Measurements from ENCODE around the gene FOXD4L1. TPM values are rescaled to one million over a fixed set of nuclear protein-coding genes. Genes with fewer than 3 reads are reported as not detected.
"Not testable (repeated sequence)": the region's sequence is repeated elsewhere in the genome, so short reads cannot be mapped to it uniquely, and the experiment has no call there.

Gene FOXD4L1
- total RNA-seq, result under 1 TPM in 1 of 2 donors, not detected in 1; 0.34 TPM
- polyA plus RNA-seq, result under 1 TPM; 0.03 to 0.28 TPM
- long read RNA-seq, donor 1, result 0 reads
- long read RNA-seq, donor 2, result 0 reads
- long read RNA-seq, donor 3, result 0 reads
- long read RNA-seq, donor 4, result 0 reads
- long read RNA-seq, donor 5, partial matches to known transcripts, result 0 of 1 reads
- long read RNA-seq, donor 5, other reads (novel, unspliced or antisense), result 0 of 1 reads

DNA sequence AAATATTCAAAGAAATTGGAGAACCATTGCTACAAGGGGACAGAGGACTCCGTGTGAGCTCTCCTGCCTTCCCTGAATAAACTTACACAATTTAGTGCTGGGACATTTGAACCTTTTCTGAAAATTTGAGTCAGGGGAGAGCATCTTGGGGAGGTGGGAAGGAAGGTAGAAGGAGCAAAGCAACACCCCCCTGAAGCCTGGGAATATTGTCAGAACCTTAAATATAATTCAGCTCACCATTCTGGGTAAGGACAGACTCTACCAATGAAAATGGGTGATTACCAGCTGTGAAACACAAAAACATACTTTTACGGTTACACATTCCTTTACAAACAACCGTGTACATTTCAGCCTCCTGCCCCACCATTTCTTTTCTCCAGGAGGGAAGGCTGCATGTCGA is at the start of gene FOXD4L1:
Gene FOXD4L1, plus strand, starts transcription at position 301 of the 400 bp plus-strand sequence. CDS start 592 bp downstream, outside the sequence.
- H3K27me3 ChIP-seq (ENCODE audit: control insufficient read depth in 3 of 3, insufficient read depth in 3 of 3, low read length in 2 of 3), result peaks cover 0 to 13% (median 4%) of the 10 kb centered on the region in 3 donors
- not testable (repeated sequence) for DNase-seq; H3K9me3 ChIP-seq (ENCODE audit: control insufficient read depth in 4 of 4, insufficient read depth in 3 of 4, low read length in 3 of 4); H3K4me1 ChIP-seq (ENCODE audit: control insufficient read depth in 5 of 5, insufficient read depth in 5 of 5, low read length in 5 of 5); ATAC-seq (ENCODE audit: insufficient read depth, low FRiP score); H3K9ac ChIP-seq (ENCODE audit: insufficient read depth in 1 of 2, low read length in 2 of 2); H3K27ac ChIP-seq (ENCODE audit: low read depth in 1 of 2, low read length in 1 of 2); H3K36me3 ChIP-seq (ENCODE audit: control insufficient read depth in 4 of 4, insufficient read depth in 4 of 4, low read length in 4 of 4); H3K4me3 ChIP-seq
- WGBS, 2 donors, result 71% methylated on average over 1 to 3 of the region's 4 CpGs

DNA sequence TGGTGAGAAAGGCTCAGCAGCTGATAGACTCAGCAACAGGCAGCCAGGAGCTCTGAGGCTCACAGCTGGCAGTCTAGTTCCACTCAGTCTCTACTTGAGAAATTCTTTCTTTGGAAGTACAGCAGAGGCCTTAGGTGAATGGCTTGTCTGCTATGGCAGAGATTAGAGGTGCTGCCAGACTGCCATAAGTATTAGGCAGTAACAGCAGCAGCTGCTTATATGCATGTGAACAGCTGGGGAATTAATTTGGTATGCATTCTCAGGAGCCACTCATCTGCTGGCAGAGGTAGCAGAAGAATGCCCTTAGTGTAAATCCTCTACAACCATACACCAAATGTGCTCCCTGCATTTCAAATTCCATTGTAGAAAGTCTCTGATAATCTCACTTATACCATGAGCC is 32.7 kb upstream of the FOXD4L1 start:
- H3K9me3 ChIP-seq (ENCODE audit: control insufficient read depth in 4 of 4, insufficient read depth in 3 of 4, low read length in 3 of 4); ATAC-seq (ENCODE audit: insufficient read depth, low FRiP score); H3K4me3 ChIP-seq; H3K36me3 ChIP-seq (ENCODE audit: control insufficient read depth in 4 of 4, insufficient read depth in 4 of 4, low read length in 4 of 4); H3K27ac ChIP-seq (ENCODE audit: low read depth in 1 of 2, low read length in 1 of 2); H3K27me3 ChIP-seq (ENCODE audit: control insufficient read depth in 3 of 3, insufficient read depth in 3 of 3, low read length in 2 of 3); H3K9ac ChIP-seq (ENCODE audit: insufficient read depth in 1 of 2, low read length in 2 of 2); H3K4me1 ChIP-seq (ENCODE audit: control insufficient read depth in 5 of 5, insufficient read depth in 5 of 5, low read length in 5 of 5): not testable (repeated sequence)
- peak in 1 of 3 donors; percentile 10 for DNase-seq

DNA sequence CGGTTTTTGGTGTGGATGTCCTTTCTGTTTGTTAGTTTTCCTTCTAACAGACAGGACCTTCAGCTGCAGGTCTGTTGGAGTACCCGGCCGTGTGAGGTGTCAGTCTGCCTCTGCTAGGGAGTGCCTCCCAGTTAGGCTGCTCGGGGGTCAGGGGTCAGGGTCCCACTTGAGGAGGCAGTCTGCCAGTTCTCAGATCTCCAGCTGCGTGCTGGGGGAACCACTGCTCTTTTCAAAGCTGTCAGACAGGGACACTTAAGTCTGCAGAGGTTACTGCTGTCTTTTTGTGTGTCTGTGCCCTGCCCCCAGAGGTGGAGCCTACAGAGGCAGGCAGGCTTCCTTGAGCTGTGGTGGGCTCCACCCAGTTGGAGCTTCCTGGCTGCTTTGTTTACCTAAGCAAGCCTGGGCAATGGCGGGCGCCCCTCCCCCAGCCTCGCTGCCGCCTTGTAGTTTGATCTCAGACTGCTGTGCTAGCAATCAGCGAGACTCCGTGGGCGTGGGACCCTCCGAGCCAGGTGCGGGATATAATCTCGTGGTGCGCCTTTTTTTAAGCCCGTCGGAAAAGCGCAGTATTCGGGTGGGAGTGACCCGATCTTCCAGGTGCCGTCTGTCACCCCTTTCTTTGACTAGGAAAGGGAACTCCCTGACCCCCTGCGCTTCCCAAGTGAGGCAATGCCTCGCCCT is 21.6 kb upstream of the FOXD4L1 start:
- not testable (repeated sequence) for H3K27me3 ChIP-seq (ENCODE audit: control insufficient read depth in 3 of 3, insufficient read depth in 3 of 3, low read length in 2 of 3); H3K36me3 ChIP-seq (ENCODE audit: control insufficient read depth in 4 of 4, insufficient read depth in 4 of 4, low read length in 4 of 4); DNase-seq; H3K9me3 ChIP-seq (ENCODE audit: control insufficient read depth in 4 of 4, insufficient read depth in 3 of 4, low read length in 3 of 4); ATAC-seq (ENCODE audit: insufficient read depth, low FRiP score); H3K27ac ChIP-seq (ENCODE audit: low read depth in 1 of 2, low read length in 1 of 2); H3K4me1 ChIP-seq (ENCODE audit: control insufficient read depth in 5 of 5, insufficient read depth in 5 of 5, low read length in 5 of 5); H3K4me3 ChIP-seq; H3K9ac ChIP-seq (ENCODE audit: insufficient read depth in 1 of 2, low read length in 2 of 2)
- WGBS, 2 donors, result 95 to 97% methylated on average over 14 to 18 of the region's 24 CpGs

DNA sequence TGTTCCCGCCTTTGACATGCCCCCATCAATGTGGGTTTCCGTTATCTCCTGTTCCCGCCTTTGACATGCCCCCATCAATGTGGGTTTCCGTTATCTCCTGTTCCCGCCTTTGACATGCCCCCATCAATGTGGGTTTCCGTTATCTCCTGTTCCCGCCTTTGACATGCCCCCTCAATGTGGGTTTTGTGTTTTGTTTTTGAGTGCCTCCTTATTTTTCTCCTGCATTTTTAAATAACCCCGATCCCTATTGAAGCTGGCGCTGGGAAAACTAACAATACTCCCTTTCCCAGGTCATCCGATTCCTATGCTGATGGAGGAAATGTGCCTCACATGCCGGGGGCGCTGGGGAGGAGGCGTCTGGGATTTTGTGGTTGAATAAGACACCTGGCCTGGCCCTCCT is 1.9 kb upstream of the FOXD4L1 start:
- not testable (repeated sequence) for H3K9me3 ChIP-seq (ENCODE audit: control insufficient read depth in 4 of 4, insufficient read depth in 3 of 4, low read length in 3 of 4); H3K27me3 ChIP-seq (ENCODE audit: control insufficient read depth in 3 of 3, insufficient read depth in 3 of 3, low read length in 2 of 3); H3K4me1 ChIP-seq (ENCODE audit: control insufficient read depth in 5 of 5, insufficient read depth in 5 of 5, low read length in 5 of 5); H3K9ac ChIP-seq (ENCODE audit: insufficient read depth in 1 of 2, low read length in 2 of 2); H3K4me3 ChIP-seq; H3K27ac ChIP-seq (ENCODE audit: low read depth in 1 of 2, low read length in 1 of 2); H3K36me3 ChIP-seq (ENCODE audit: control insufficient read depth in 4 of 4, insufficient read depth in 4 of 4, low read length in 4 of 4); ATAC-seq (ENCODE audit: insufficient read depth, low FRiP score); DNase-seq
- 95% methylated on average over 13 of the region's 13 CpGs; no CpG with 5 or more reads in 1 of the 2 donors for WGBS, 2 donors

DNA sequence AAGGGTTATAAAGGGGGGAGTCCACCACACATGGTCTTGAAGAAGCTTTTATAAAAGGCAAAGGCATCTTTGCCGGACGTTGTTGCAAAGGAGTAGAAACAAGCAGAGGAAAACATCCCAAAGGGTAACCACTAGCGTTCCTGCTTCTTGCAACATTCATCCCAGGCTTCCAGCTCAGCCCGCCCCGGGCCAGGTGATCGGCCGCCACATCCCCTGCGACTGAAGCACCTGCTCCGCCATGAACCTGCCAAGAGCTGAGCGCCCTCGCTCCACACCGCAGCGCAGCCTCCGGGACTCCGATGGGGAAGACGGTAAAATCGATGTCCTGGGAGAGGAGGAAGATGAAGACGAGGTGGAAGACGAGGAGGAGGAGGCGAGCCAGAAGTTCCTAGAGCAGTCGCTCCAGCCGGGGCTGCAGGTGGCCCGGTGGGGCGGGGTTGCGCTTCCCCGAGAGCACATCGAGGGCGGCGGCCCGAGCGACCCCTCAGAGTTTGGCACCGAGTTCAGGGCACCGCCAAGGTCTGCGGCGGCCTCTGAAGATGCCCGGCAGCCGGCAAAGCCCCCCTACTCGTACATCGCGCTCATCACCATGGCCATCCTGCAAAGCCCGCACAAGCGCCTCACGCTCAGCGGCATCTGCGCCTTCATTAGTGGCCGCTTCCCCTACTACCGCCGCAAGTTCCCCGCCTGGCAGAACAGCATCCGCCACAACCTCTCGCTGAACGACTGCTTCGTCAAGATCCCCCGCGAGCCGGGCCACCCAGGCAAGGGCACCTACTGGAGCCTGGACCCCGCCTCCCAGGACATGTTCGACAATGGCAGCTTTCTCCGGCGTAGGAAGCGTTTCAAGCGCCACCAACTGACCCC is 787 bp downstream of the FOXD4L1 start:
- not testable (repeated sequence) for H3K27ac ChIP-seq (ENCODE audit: low read depth in 1 of 2, low read length in 1 of 2); ATAC-seq (ENCODE audit: insufficient read depth, low FRiP score); H3K4me3 ChIP-seq; H3K9ac ChIP-seq (ENCODE audit: insufficient read depth in 1 of 2, low read length in 2 of 2); H3K9me3 ChIP-seq (ENCODE audit: control insufficient read depth in 4 of 4, insufficient read depth in 3 of 4, low read length in 3 of 4); H3K36me3 ChIP-seq (ENCODE audit: control insufficient read depth in 4 of 4, insufficient read depth in 4 of 4, low read length in 4 of 4)
- DNase-seq, result peak in 1 of 3 donors; percentile 18
- WGBS, 2 donors, result 4 to 9% methylated on average over 10 to 61 of the region's 62 CpGs
- Histone ChIP-seq H3K27me3 (ENCODE audit: control insufficient read depth in 3 of 3, insufficient read depth in 3 of 3, low read length in 2 of 3) (peaks cover 0 to 16% (median 6%) of the 10 kb centered on the region in 3 donors), H3K4me1 (ENCODE audit: control insufficient read depth in 5 of 5, insufficient read depth in 5 of 5, low read length in 5 of 5) (peaks cover 0 to 12% (median 0%) of the 10 kb centered on the region in 5 donors)

DNA sequence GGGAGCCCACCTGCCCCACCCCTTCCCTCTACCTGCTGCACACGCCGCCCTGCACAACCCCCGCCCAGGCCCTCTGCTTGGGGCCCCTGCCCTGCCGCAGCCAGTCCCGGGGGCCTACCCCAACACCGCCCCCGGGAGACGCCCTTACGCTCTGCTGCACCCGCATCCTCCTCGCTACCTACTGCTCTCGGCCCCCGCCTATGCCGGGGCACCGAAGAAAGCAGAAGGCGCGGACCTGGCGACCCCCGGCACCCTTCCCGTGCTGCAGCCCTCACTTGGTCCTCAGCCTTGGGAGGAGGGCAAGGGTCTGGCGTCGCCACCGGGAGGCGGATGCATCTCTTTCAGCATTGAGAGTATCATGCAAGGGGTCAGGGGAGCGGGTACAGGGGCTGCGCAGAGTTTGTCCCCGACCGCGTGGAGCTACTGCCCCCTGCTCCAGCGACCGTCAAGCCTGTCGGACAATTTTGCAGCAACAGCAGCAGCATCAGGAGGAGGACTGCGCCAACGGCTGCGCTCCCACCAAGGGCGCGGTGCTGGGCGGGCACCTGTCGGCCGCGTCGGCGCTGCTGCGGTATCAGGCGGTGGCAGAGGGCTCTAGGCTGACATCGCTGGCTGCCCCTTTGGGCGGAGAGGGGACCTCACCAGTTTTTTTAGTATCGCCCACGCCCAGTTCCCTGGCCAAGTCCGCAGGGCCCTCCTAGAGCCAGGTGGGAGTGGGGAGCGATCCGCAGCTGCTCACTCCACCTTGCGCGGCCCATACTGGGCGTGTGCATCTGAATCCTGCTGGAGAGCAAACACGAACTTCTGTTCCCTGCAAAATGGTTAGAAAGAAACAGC is 1.6 kb downstream of the FOXD4L1 start:
- H3K9me3 ChIP-seq (ENCODE audit: control insufficient read depth in 4 of 4, insufficient read depth in 3 of 4, low read length in 3 of 4); H3K9ac ChIP-seq (ENCODE audit: insufficient read depth in 1 of 2, low read length in 2 of 2); H3K4me3 ChIP-seq; DNase-seq; H3K36me3 ChIP-seq (ENCODE audit: control insufficient read depth in 4 of 4, insufficient read depth in 4 of 4, low read length in 4 of 4); H3K27ac ChIP-seq (ENCODE audit: low read depth in 1 of 2, low read length in 1 of 2); ATAC-seq (ENCODE audit: insufficient read depth, low FRiP score): not testable (repeated sequence)
- 0 to 7% methylated on average over 8 to 52 of the region's 56 CpGs for WGBS, 2 donors
- Histone ChIP-seq H3K4me1 (ENCODE audit: control insufficient read depth in 5 of 5, insufficient read depth in 5 of 5, low read length in 5 of 5) (peaks cover 0 to 12% (median 0%) of the 10 kb centered on the region in 5 donors), H3K27me3 (ENCODE audit: control insufficient read depth in 3 of 3, insufficient read depth in 3 of 3, low read length in 2 of 3) (peaks cover 0 to 20% (median 9%) of the 10 kb centered on the region in 3 donors)

DNA sequence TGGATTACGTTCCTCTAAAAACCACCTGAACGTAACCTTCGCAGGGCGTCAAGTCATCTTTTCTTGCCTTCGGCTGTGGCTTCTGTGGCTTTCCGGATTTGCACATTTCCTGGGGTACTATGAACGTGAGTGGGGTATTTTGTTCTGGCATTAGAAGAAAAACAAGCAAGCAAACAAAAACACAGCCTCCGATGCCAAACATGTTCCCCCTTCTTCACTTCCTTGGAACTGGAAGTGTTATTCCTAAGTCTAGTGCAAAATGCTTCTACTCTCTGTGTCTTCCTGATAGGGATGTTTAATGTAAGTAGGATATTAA is 2.2 kb downstream of the FOXD4L1 start:
- peaks cover 0 to 12% (median 0%) of the 10 kb centered on the region in 5 donors for H3K4me1 ChIP-seq (ENCODE audit: control insufficient read depth in 5 of 5, insufficient read depth in 5 of 5, low read length in 5 of 5)
- not testable (repeated sequence) for ATAC-seq (ENCODE audit: insufficient read depth, low FRiP score); H3K27ac ChIP-seq (ENCODE audit: low read depth in 1 of 2, low read length in 1 of 2); H3K36me3 ChIP-seq (ENCODE audit: control insufficient read depth in 4 of 4, insufficient read depth in 4 of 4, low read length in 4 of 4); H3K9me3 ChIP-seq (ENCODE audit: control insufficient read depth in 4 of 4, insufficient read depth in 3 of 4, low read length in 3 of 4); H3K4me3 ChIP-seq; H3K9ac ChIP-seq (ENCODE audit: insufficient read depth in 1 of 2, low read length in 2 of 2)
- WGBS, 2 donors, result 21 to 36% methylated on average over 2 to 8 of the region's 8 CpGs
- DNase-seq, result peak in 1 of 3 donors; percentile 15
- peaks cover 0 to 22% (median 10%) of the 10 kb centered on the region in 3 donors for H3K27me3 ChIP-seq (ENCODE audit: control insufficient read depth in 3 of 3, insufficient read depth in 3 of 3, low read length in 2 of 3)

Measured in lung (tissue), 14 donors.